Keratinocyte (primary cell): ENCODE data around the gene NPM1.

ENCODE experiments used
- EZH2 ChIP-seq: IDR thresholded peaks from one replicate; pipeline ENCODE4 v1.6.1; 2012; ENCODE audit warnings: inconsistent platforms, mild to moderate bottlenecking, low read length, moderate library complexity
- TF ChIP-seq, protein P1 (sequence below), 3 experiments: IDR thresholded peaks in 1 of 3; conservative IDR thresholded peaks in 1 of 3; optimal IDR thresholded peaks in 1 of 3; 2 replicates in 2 of 3; 3 replicates in 1 of 3; pipeline versions ENCODE3 to v1.5.1; 2011; ENCODE audit warnings: low read length in 3 of 3, mild to moderate bottlenecking in 3 of 3, moderate library complexity in 2 of 3, control low read depth in 1 of 3, inconsistent platforms in 1 of 3; ENCODE audit not compliant: insufficient read depth in 2 of 3; ENCODE audit errors: extremely low read depth in 1 of 3

DNA sequence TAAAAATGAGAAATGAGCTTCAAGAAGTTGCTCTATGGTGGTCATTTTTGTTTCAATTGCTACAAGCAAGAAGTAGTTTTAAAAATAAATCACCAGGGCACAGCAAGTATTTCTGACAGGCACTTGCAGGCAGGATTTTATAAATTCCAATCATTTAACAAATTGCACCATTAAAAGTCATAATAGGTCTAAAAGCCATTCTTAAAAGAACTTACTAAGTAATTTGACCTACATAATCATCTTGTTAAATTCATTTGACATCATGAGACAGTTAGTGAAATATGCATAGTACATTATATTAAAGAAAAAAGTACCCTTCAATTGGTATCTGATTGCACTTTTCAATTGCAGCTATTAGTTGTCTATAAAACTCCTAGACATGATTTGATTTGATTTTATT lies 47.6 kb upstream of the NPM1 start:
- TF ChIP-seq, protein P1, sequence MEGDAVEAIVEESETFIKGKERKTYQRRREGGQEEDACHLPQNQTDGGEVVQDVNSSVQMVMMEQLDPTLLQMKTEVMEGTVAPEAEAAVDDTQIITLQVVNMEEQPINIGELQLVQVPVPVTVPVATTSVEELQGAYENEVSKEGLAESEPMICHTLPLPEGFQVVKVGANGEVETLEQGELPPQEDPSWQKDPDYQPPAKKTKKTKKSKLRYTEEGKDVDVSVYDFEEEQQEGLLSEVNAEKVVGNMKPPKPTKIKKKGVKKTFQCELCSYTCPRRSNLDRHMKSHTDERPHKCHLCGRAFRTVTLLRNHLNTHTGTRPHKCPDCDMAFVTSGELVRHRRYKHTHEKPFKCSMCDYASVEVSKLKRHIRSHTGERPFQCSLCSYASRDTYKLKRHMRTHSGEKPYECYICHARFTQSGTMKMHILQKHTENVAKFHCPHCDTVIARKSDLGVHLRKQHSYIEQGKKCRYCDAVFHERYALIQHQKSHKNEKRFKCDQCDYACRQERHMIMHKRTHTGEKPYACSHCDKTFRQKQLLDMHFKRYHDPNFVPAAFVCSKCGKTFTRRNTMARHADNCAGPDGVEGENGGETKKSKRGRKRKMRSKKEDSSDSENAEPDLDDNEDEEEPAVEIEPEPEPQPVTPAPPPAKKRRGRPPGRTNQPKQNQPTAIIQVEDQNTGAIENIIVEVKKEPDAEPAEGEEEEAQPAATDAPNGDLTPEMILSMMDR (optimal IDR thresholded peaks at IDR 0.05 in 1 of 3, IDR thresholded peaks at IDR 0.05 in 1 of 3, conservative IDR thresholded peaks at IDR 0.05 in 1 of 3; ENCODE audit: extremely low read depth in 1 of 3, insufficient read depth in 2 of 3, low read length in 3 of 3): no peak
- no peak for TF ChIP-seq EZH2
